Measurements from ENCODE around the gene ABI3BP. TPM values are rescaled to one million over a fixed set of nuclear protein-coding genes. Genes with fewer than 3 reads are reported as not detected.

Gene ABI3BP
- total and polyA plus RNA-seq, 10 of the 15 experiments (the other 5 are each of a cell fraction or from before 2014, with no cell fraction given): 0.03 to 0.42 (median 0.11) TPM; not detected in 4

DNA sequence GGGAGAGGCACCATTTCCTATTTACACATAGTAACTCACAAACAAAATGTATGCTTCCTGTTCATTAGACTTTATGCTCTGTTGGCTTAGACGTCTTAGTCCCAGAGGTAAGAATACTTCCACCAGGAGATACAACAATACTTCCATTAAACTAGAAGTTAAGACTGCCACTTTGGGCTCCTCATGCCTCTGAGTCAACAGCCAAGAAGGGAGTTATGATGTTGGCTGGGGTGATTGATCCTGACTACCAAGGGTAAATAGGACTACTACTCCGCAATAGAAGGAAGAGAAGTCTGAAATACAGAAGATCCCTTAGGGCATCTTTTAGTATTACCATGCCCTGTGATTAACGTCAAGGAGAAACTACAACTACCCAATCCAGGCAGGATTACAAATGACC, 43.5 kb upstream of the ABI3BP start:
- H3K79me2 ChIP-seq (ENCODE audit: control insufficient read depth, insufficient read depth, low read length): no peaks in the 10 kb centered on the region
- no peaks in the 10 kb centered on the region for H3K9me3 ChIP-seq (replicated peaks; ENCODE audit: control insufficient read depth, insufficient read depth, low read length)
- no peak overlapping the region for H2AFZ ChIP-seq (ENCODE audit: control insufficient read depth, low read depth, low read length)
- WGBS (ENCODE audit: insufficient coverage, insufficient replicate concordance, low lambda C conversion rate, missing lambda C conversion rate): 40% methylated on average over 3 of the region's 3 CpGs
- no peak overlapping the region for H3K9ac ChIP-seq (ENCODE audit: control insufficient read depth, insufficient read depth, low read length)
- TF ChIP-seq, protein P1, sequence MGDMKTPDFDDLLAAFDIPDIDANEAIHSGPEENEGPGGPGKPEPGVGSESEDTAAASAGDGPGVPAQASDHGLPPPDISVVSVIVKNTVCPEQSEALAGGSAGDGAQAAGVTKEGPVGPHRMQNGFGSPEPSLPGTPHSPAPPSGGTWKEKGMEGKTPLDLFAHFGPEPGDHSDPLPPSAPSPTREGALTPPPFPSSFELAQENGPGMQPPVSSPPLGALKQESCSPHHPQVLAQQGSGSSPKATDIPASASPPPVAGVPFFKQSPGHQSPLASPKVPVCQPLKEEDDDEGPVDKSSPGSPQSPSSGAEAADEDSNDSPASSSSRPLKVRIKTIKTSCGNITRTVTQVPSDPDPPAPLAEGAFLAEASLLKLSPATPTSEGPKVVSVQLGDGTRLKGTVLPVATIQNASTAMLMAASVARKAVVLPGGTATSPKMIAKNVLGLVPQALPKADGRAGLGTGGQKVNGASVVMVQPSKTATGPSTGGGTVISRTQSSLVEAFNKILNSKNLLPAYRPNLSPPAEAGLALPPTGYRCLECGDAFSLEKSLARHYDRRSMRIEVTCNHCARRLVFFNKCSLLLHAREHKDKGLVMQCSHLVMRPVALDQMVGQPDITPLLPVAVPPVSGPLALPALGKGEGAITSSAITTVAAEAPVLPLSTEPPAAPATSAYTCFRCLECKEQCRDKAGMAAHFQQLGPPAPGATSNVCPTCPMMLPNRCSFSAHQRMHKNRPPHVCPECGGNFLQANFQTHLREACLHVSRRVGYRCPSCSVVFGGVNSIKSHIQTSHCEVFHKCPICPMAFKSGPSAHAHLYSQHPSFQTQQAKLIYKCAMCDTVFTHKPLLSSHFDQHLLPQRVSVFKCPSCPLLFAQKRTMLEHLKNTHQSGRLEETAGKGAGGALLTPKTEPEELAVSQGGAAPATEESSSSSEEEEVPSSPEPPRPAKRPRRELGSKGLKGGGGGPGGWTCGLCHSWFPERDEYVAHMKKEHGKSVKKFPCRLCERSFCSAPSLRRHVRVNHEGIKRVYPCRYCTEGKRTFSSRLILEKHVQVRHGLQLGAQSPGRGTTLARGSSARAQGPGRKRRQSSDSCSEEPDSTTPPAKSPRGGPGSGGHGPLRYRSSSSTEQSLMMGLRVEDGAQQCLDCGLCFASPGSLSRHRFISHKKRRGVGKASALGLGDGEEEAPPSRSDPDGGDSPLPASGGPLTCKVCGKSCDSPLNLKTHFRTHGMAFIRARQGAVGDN (IDR thresholded peaks at IDR 0.05): no peak
- TF ChIP-seq, protein P2, sequence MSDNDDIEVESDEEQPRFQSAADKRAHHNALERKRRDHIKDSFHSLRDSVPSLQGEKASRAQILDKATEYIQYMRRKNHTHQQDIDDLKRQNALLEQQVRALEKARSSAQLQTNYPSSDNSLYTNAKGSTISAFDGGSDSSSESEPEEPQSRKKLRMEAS (IDR thresholded peaks at IDR 0.05; ENCODE audit: low read depth, low read length): no peak
- TF ChIP-seq, protein P3, sequence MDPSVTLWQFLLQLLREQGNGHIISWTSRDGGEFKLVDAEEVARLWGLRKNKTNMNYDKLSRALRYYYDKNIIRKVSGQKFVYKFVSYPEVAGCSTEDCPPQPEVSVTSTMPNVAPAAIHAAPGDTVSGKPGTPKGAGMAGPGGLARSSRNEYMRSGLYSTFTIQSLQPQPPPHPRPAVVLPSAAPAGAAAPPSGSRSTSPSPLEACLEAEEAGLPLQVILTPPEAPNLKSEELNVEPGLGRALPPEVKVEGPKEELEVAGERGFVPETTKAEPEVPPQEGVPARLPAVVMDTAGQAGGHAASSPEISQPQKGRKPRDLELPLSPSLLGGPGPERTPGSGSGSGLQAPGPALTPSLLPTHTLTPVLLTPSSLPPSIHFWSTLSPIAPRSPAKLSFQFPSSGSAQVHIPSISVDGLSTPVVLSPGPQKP (IDR thresholded peaks at IDR 0.05; ENCODE audit: low read depth, low read length): no peak
- TF ChIP-seq RELA (IDR thresholded peaks at IDR 0.05; ENCODE audit: borderline replicate concordance, partially characterized antibody) (no peak), SMARCA5 (IDR thresholded peaks at IDR 0.05) (no peak)
- DNase-seq (ENCODE audit: low read depth, low spot score): no peak
- POLR2A ChIA-PET: no interaction called here
- H4K20me1 ChIP-seq (ENCODE audit: control insufficient read depth, insufficient read depth): no peaks in the 10 kb centered on the region
- CTCF ChIA-PET: no interaction called here
- no peak overlapping the region for H3K27ac ChIP-seq (ENCODE audit: control insufficient read depth, insufficient read depth)
- ATAC-seq: no peak
- no peaks in the 10 kb centered on the region for H3K4me1 ChIP-seq (ENCODE audit: control insufficient read depth, insufficient read depth, low read length)
- H3K27me3 ChIP-seq (replicated peaks in 1 of 2; ENCODE audit: control insufficient read depth in 2 of 2, insufficient read depth in 2 of 2, low read length in 1 of 2): no peaks in the 10 kb centered on the region
- no peak for FAIRE-seq
- H3K4me2 ChIP-seq (ENCODE audit: control insufficient read depth, insufficient read depth): no peak overlapping the region
- no TSS peak for BruUV-seq (replicated peaks)
- intact Hi-C loops (cut with micrococcal nuclease; ENCODE audit: unreplicated experiment) (no loop called here), in situ Hi-C loops (cut with MboI) (no loop called here)
- no peak overlapping the region for H3K4me3 ChIP-seq
- SMC1A ChIA-PET (ENCODE audit: uncharacterized antibody, unreplicated experiment): no interaction called here
- RAD21 ChIA-PET (ENCODE audit: unreplicated experiment): no interaction called here
- no peaks in the 10 kb centered on the region for H3K36me3 ChIP-seq (ENCODE audit: control insufficient read depth in 2 of 2, insufficient read depth in 2 of 2, low read length in 1 of 2)
